ENCODE results near the gene ACTR6.

ACTR6 gene

DNA sequence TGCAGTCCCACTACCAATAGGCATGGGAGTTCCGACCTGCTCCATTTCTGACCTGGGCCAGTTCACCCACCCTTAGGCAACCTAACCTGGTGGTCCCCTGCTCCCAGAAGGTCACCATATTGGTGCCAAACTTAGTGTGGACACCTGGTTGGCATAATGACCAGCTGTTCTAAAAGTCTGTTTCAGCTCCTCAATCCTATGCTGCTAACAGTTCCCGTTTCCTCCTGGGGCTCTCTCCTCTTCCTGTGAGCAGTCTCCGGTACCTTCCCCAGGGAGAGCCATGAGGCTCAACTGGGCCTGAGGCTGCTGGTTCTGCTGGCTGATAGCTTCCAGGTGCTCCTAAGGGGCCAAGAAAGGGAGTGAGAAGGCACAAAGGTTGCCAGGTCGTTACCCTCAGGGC is 42.1 kb upstream of the ACTR6 start:
- H3K9me2 ChIP-seq (replicated peaks; ENCODE audit: low read depth, low read length), result no peaks in the 10 kb centered on the region
- H3K4me2 ChIP-seq (ENCODE audit: low read depth, low read length, poor library complexity, severe bottlenecking), result no peak overlapping the region
- no peaks in the 10 kb centered on the region for H4K20me1 ChIP-seq (ENCODE audit: insufficient read depth, low read length, poor library complexity, severe bottlenecking)
- no peaks in the 10 kb centered on the region for H3K27me3 ChIP-seq (ENCODE audit: insufficient read depth, low read length, poor library complexity, severe bottlenecking)
- H3K36me3 ChIP-seq (ENCODE audit: insufficient read depth, low read length), result no peaks in the 10 kb centered on the region
- H3F3A ChIP-seq (ENCODE audit: low read depth), result no peaks in the 10 kb centered on the region
- H3K9ac ChIP-seq (ENCODE audit: low read depth, low read length, poor library complexity, severe bottlenecking), result no peak overlapping the region
- no peak for TF ChIP-seq EZH2phosphoT487 (IDR thresholded peaks at IDR 0.05; ENCODE audit: borderline replicate concordance)
- TF ChIP-seq, protein P1, sequence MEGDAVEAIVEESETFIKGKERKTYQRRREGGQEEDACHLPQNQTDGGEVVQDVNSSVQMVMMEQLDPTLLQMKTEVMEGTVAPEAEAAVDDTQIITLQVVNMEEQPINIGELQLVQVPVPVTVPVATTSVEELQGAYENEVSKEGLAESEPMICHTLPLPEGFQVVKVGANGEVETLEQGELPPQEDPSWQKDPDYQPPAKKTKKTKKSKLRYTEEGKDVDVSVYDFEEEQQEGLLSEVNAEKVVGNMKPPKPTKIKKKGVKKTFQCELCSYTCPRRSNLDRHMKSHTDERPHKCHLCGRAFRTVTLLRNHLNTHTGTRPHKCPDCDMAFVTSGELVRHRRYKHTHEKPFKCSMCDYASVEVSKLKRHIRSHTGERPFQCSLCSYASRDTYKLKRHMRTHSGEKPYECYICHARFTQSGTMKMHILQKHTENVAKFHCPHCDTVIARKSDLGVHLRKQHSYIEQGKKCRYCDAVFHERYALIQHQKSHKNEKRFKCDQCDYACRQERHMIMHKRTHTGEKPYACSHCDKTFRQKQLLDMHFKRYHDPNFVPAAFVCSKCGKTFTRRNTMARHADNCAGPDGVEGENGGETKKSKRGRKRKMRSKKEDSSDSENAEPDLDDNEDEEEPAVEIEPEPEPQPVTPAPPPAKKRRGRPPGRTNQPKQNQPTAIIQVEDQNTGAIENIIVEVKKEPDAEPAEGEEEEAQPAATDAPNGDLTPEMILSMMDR (conservative IDR thresholded peaks at IDR 0.05; ENCODE audit: low read length), result no peak
- H2AFZ ChIP-seq (ENCODE audit: low read length), result no peak overlapping the region
- no peak overlapping the region for H3K4me3 ChIP-seq (ENCODE audit: low read length, poor library complexity, severe bottlenecking)
- no peaks in the 10 kb centered on the region for H3K9me3 ChIP-seq (ENCODE audit: insufficient read depth, low read depth, low read length)
- H3K79me2 ChIP-seq (ENCODE audit: insufficient read depth, low read length), result no peaks in the 10 kb centered on the region
- H3K4me1 ChIP-seq (ENCODE audit: insufficient read depth, low read length, poor library complexity, severe bottlenecking), result no peaks in the 10 kb centered on the region

DNA sequence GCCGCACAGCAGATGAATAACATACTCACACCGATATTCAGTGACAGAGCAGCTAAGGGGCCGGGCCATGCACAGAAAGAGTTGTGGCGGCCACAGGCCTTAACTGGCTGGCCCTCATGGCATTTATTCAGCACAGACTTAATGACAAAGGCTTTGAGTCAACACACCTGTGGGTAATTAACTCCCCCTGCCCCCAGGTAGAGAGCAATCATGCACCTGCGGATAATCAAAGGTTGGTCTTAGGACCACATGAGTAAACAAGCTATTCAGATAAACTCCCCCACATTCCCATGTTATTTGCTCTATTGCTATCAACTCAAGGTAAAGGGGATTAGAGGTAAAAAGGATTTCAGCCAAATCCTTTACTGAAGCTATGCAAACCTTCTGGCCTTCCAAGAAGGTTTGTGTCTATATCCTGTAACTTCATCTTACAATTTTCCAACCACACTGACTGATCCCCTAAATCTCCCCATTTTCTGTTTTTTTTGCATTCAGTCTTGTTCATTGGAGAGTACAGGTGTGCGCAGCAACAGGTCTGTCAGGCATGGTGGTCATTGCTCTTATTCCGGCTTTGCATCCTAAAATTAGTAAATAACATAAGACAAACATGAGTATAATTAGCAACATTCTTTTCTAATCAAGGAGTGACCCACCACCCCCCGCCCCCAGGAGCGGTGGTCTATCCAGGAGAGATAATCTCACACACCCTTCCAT is 41.1 kb upstream of the ACTR6 start:
- no peaks in the 10 kb centered on the region for H3K9me3 ChIP-seq (ENCODE audit: insufficient read depth, low read depth, low read length)
- no peak overlapping the region for H3K9ac ChIP-seq (ENCODE audit: low read depth, low read length, poor library complexity, severe bottlenecking)
- TF ChIP-seq EZH2phosphoT487 (IDR thresholded peaks at IDR 0.05; ENCODE audit: borderline replicate concordance), result no peak
- TF ChIP-seq, protein P1 (conservative IDR thresholded peaks at IDR 0.05; ENCODE audit: low read length), result no peak
- H3K9me2 ChIP-seq (replicated peaks; ENCODE audit: low read depth, low read length), result no peaks in the 10 kb centered on the region
- no peaks in the 10 kb centered on the region for H3F3A ChIP-seq (ENCODE audit: low read depth)
- no peaks in the 10 kb centered on the region for H3K36me3 ChIP-seq (ENCODE audit: insufficient read depth, low read length)
- no peak overlapping the region for H3K4me2 ChIP-seq (ENCODE audit: low read depth, low read length, poor library complexity, severe bottlenecking)
- no peaks in the 10 kb centered on the region for H3K4me1 ChIP-seq (ENCODE audit: insufficient read depth, low read length, poor library complexity, severe bottlenecking)
- H3K79me2 ChIP-seq (ENCODE audit: insufficient read depth, low read length), result no peaks in the 10 kb centered on the region
- no peak overlapping the region for H2AFZ ChIP-seq (ENCODE audit: low read length)
- no peak overlapping the region for H3K4me3 ChIP-seq (ENCODE audit: low read length, poor library complexity, severe bottlenecking)
- H4K20me1 ChIP-seq (ENCODE audit: insufficient read depth, low read length, poor library complexity, severe bottlenecking), result no peaks in the 10 kb centered on the region
- no peaks in the 10 kb centered on the region for H3K27me3 ChIP-seq (ENCODE audit: insufficient read depth, low read length, poor library complexity, severe bottlenecking)

DNA sequence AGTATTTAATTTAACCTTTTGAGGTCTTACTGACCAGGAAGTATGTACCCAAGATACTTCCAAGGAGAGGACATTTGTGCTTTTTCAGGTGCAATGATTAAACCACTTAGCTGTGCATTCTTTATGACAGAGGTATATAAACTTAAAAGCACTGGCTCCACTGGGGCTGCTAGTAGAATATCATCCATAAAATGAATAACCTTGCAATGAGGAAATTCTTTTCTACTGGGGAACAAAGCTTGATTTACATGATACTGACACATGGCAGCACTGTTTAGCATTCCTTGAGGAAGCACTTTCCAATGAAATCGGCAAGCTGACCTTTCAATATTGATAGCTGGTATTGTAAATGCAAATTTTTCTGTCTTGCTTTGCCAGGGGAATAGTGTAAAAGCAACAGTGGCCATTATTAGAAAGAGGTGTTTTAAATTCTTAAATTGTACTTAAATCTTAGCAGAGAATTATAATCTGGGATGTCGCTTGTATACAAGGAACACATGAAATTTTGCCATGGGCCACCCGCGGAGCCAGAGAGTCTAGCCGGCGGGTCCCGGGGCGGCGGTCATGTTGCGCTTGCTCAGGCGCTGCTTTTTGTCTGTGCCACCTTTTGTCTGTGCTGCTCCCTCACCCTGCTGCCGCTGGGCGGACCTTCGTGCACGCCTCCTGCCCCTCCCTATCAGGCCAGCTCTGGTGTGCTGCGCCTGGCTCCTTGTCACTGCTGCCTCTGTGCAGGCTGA is 37.0 kb upstream of the ACTR6 start:
- Histone ChIP-seq H3K9me2 (replicated peaks; ENCODE audit: low read depth, low read length) (no peaks in the 10 kb centered on the region), H3K4me2 (ENCODE audit: low read depth, low read length, poor library complexity, severe bottlenecking) (peak overlapping the region; percentile 6), H3K36me3 (ENCODE audit: insufficient read depth, low read length) (no peaks in the 10 kb centered on the region; the same call in 1 of the 2 replicates), H3F3A (ENCODE audit: low read depth) (no peaks in the 10 kb centered on the region), H3K4me1 (ENCODE audit: insufficient read depth, low read length, poor library complexity, severe bottlenecking) (no peaks in the 10 kb centered on the region), H3K9ac (ENCODE audit: low read depth, low read length, poor library complexity, severe bottlenecking) (no peak overlapping the region), H4K20me1 (ENCODE audit: insufficient read depth, low read length, poor library complexity, severe bottlenecking) (no peaks in the 10 kb centered on the region), H3K4me3 (ENCODE audit: low read length, poor library complexity, severe bottlenecking) (peak overlapping the region; percentile 49), H3K27me3 (ENCODE audit: insufficient read depth, low read length, poor library complexity, severe bottlenecking) (no peaks in the 10 kb centered on the region), H3K9me3 (ENCODE audit: insufficient read depth, low read depth, low read length) (no peaks in the 10 kb centered on the region), H2AFZ (ENCODE audit: low read length) (no peak overlapping the region), H3K79me2 (ENCODE audit: insufficient read depth, low read length) (no peaks in the 10 kb centered on the region)
- no peak for TF ChIP-seq EZH2phosphoT487 (IDR thresholded peaks at IDR 0.05; ENCODE audit: borderline replicate concordance)
- TF ChIP-seq, protein P1 (conservative IDR thresholded peaks at IDR 0.05; ENCODE audit: low read length), result no peak

All from Loucy (cell line).